ENCODE results near the gene DCC.

GRCh38 chr18:52869942-52870907, 530.2 kb downstream of the DCC start:
- TF ChIP-seq CTCF (IDR thresholded peaks at IDR 0.05; ENCODE audit: low read length) (no peak), EZH2 (optimal IDR thresholded peaks at IDR 0.05; ENCODE audit: low read depth, low read length) (no peak)

Measured in MM.1S (cell line).